Activated CD4-positive, alpha-beta memory T cell treated with anti-CD3 and anti-CD28 coated beads for 36 hours (primary cell): Measurements from ENCODE around the gene CGB5. TPM values are rescaled to one million over a fixed set of nuclear protein-coding genes. Genes with fewer than 3 reads are reported as not detected.
"Not testable (repeated sequence)": the region's sequence is repeated elsewhere in the genome, so short reads cannot be mapped to it uniquely, and the experiment has no call there.

Experiments
- CTCF ChIA-PET: fragments of 350-600 bp; sonication (Branson Sonifier 250); formaldehyde crosslinking; loops from one replicate; lab custom pipeline; 2021; ENCODE audit warnings: antibody characterized with exemption, inconsistent platforms; lab: Charles Lee
- POLR2A ChIA-PET: fragments of 350-600 bp; sonication (Branson Sonifier 250); formaldehyde crosslinking; loops from one replicate; lab custom pipeline; 2021; ENCODE audit warnings: antibody characterized with exemption; lab: Charles Lee
- DNase-seq: peaks from one replicate; pipeline ENCODE4 v3.0.0-alpha.2; 2020
- H3K27ac Mint-ChIP-seq: one replicate; pipeline ENCODE4 v1.8.0; 2021; ENCODE audit warnings: mixed read lengths
- H3K27me3 Mint-ChIP-seq: one replicate; pipeline ENCODE4 v1.8.0; 2021; ENCODE audit warnings: mixed read lengths
- H3K36me3 Mint-ChIP-seq: one replicate; pipeline ENCODE4 v1.8.0; 2021; ENCODE audit warnings: mixed read lengths
- H3K4me1 Mint-ChIP-seq: one replicate; pipeline ENCODE4 v1.8.0; 2021; ENCODE audit warnings: low read depth, mixed read lengths
- H3K4me3 Mint-ChIP-seq: one replicate; pipeline ENCODE4 v1.8.0; 2021; ENCODE audit warnings: mild to moderate bottlenecking, mixed read lengths
- H3K9me3 Mint-ChIP-seq: one replicate; pipeline ENCODE4 v1.8.0; 2021; ENCODE audit warnings: mixed read lengths
- intact Hi-C: fragments of 100-400 bp; cut with micrococcal nuclease; formaldehyde crosslinking; loops from one replicate; pipeline ENCODE4 v1.15.1; 2023
- total RNA-seq, 2 experiments: library from RNA; stranded (reverse); gene quantifications; one replicate each; pipeline ENCODE4 v1.2.3, GENCODE V29; 2021

The CGB5 gene
- total RNA-seq, 2 experiments from 2014 or later: not detected

GRCh38 chr19:49014870-49015255 lies 28.8 kb upstream of the CGB5 start:
- ChIA-PET CTCF (no interaction called here), POLR2A (no interaction called here)
- Mint-ChIP-seq H3K27ac (no peak overlapping the region), H3K27me3 (peaks cover 4% of the 10 kb centered on the region), H3K36me3 (peaks cover 7% of the 10 kb centered on the region), H3K4me3 (no peak overlapping the region), H3K9me3 (no peaks in the 10 kb centered on the region), H3K4me1 (peaks cover 20% of the 10 kb centered on the region)
- intact Hi-C loops: no loop called here
- no peak for DNase-seq

DNA sequence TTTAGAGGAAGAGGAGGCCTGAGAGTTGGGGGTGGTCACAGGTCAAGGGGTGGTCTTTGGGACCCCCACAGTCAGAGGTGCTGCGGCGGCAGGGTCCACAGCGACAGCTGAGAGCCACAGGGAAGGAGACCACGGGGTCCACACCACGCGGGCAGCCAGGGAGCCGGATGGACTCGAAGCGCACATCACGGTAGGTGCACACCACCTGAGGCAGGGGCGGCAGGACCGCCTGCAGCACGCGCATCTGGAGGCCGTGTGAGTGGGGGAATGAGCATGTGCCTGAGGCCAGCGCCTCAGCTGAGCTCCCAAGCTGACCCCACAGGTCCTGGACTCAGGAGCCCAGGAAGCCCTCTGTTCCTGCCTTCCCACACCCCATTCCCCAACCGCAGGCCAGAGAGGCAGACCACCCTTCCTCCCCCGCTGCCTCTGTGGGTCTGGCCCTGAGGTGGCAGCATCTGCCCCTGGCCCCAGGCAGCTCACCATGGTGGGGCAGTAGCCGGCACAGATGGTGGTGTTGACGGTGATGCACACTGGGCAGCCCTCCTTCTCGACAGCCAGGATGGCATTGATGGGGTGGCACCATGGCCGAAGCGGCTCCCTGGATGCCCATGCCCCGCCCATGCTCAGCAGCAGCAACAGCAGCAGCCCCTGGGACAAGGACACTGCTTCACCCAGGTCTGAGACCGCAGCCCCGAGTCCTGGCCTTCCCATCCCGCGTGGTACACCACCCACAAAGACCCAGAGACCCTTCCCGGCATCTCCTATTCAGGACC lies 27.4 kb upstream of the CGB5 start:
- intact Hi-C loops: no loop called here
- Mint-ChIP-seq H3K36me3 (peaks cover 7% of the 10 kb centered on the region), H3K27ac (no peak overlapping the region), H3K4me1 (peaks cover 30% of the 10 kb centered on the region), H3K4me3 (no peak overlapping the region), H3K9me3 (no peaks in the 10 kb centered on the region), H3K27me3 (peaks cover 4% of the 10 kb centered on the region)
- ChIA-PET POLR2A (no interaction called here), CTCF (interaction anchor here (1.0 kb wide), 1 partner anchor 23 kb away, joined by 3 read pairs; the partner anchor contains the start of genes GYS1 and RUVBL2)
- no peak for DNase-seq

GRCh38 chr19:49017041-49017665 lies 26.5 kb upstream of the CGB5 start, which contains the start of gene LHB:
Gene LHB, minus strand, starts transcription at chr19:49017091. Its CDS starts 10 bp downstream, at chr19:49017081.
- no peak within 1 kb of the TSS for H3K27ac Mint-ChIP-seq
- intact Hi-C loops: no loop called here
- DNase-seq: no peak
- peaks cover 7% of the 10 kb centered on the region for H3K36me3 Mint-ChIP-seq
- CTCF ChIA-PET: interaction anchor here (1.0 to 5.7 kb wide), 4 partner anchors 18 to 144 kb away, joined by 3 to 42 read pairs (median 6); partner anchors contain the start of gene RUVBL2
- H3K9me3 Mint-ChIP-seq: no peaks in the 10 kb centered on the region
- POLR2A ChIA-PET: interaction anchor here (1.3 to 2.3 kb wide), 2 partner anchors 17 to 23 kb away, joined by 3 to 7 read pairs; partner anchors contain the start of genes GYS1 and RUVBL2
- peaks cover 4% of the 10 kb centered on the region for H3K27me3 Mint-ChIP-seq
- H3K4me1 Mint-ChIP-seq: peaks cover 37% of the 10 kb centered on the region
- peak within 1 kb of the TSS; percentile 79 for H3K4me3 Mint-ChIP-seq

GRCh38 chr19:49017666-49018351 lies 25.8 kb upstream of the CGB5 start:
- H3K27ac Mint-ChIP-seq: no peak overlapping the region
- intact Hi-C loops: no loop called here
- CTCF ChIA-PET: interaction anchor here (1.0 to 5.7 kb wide), 5 partner anchors 14 to 143 kb away, joined by 3 to 42 read pairs (median 3); partner anchors contain the start of gene RUVBL2

DNA sequence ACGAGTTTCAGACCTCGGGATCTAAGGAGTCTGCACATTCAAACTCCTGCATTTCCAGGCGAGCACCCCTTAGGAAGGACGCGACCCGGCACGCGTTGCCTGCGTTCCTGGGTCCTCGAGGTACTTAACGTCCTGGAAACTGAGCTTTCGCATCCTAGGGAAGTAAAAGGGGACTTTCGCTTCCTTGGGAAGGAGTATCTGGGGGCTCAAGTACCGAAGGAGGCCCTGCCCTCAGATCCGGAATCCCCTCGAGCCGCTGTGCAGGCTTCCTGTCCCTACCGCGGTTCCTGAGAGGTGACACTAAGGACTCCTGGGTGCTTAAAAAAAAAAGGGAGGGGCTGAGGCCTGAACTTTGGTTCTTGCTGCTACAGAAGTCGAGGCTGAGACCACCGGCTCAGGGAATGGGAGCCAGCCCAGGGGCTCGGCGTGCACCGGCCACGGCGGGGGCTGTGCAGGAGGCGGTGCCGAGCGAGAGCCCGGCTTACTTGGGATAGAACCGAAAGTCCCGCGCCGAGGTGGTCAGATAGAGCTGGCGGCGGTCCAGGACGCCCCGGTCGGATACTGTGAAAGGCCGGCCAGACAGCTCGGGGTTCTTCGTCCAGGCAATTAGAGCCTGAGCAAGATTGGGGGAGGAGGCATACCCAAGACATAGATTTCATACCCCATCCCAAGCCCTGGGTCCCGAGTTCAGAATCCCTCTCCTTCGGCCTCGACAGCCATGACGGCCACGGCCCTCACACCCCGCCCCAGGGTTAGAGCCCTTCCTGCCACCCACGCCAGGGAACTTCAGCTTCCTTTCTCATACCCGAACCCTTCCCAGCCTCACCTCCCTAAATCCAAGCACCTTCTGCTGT lies 25.0 kb upstream of the CGB5 start:
- intact Hi-C loops, H3K9me3 Mint-ChIP-seq, H3K36me3 Mint-ChIP-seq, H3K27ac Mint-ChIP-seq, H3K27me3 Mint-ChIP-seq: not testable (repeated sequence)
- Mint-ChIP-seq H3K4me3 (peak overlapping the region; percentile 79), H3K4me1 (peaks cover 37% of the 10 kb centered on the region)
- CTCF ChIA-PET: interaction anchor here (0.8 to 5.7 kb wide), 8 partner anchors 9 to 88 kb away, joined by 3 to 42 read pairs (median 4); partner anchors contain the start of genes GYS1 and RUVBL2
- DNase-seq: peak; percentile 28
- POLR2A ChIA-PET: interaction anchor here (1.3 to 2.3 kb wide), 2 partner anchors 19 to 25 kb away, joined by 3 to 7 read pairs; partner anchors contain the start of genes GYS1 and RUVBL2

More at GRCh38 chr19:49017666-49018351, 25.8 kb upstream of the CGB5 start:
- DNase-seq: peak; percentile 74
- Mint-ChIP-seq H3K9me3 (no peaks in the 10 kb centered on the region), H3K4me3 (peak overlapping the region; percentile 79), H3K4me1 (peaks cover 37% of the 10 kb centered on the region), H3K36me3 (peaks cover 7% of the 10 kb centered on the region), H3K27me3 (peaks cover 4% of the 10 kb centered on the region)
- POLR2A ChIA-PET: interaction anchor here (0.6 to 2.3 kb wide), 3 partner anchors 8 to 24 kb away, joined by 3 to 7 read pairs (median 4); partner anchors contain the start of genes GYS1 and RUVBL2

DNA sequence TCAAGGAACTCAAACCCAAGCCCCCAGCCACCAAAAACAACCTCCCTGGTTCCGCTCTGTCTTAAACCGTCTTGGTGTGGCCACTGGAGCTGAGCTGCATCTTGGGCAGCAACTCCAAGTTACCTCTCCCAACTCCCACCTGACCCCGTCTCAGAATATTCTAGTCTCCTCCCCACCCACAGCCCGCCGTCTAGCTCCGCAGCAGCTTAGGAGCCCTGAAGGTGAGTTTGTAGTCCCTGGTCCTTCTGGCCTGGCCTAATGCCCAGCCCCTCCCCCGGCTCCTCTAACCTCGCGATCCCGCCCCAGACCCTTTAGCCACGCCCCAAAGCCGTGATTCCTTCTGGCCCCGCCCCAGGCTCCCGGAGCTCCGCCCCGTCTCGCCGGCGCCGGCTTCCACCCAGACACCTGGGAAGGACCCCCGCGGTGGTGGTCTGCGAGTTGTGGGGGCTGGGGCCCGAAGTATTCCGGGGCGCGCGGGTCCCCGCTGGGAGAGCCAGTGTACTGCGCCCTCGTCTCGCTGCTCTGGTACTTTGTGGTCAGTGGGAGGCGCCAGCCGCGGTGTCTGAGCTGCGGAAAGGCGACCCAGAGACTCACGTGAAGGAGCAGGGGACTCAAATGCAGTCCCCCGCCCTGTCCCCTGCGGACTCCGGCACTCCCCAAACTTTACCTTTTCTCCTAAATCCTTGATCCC lies 24.3 kb upstream of the CGB5 start:
- peak overlapping the region; percentile 79 for H3K4me3 Mint-ChIP-seq
- DNase-seq: peak; percentile 77
- no peak overlapping the region for H3K27ac Mint-ChIP-seq
- peaks cover 4% of the 10 kb centered on the region for H3K27me3 Mint-ChIP-seq
- H3K9me3 Mint-ChIP-seq: no peaks in the 10 kb centered on the region
- peaks cover 37% of the 10 kb centered on the region for H3K4me1 Mint-ChIP-seq
- ChIA-PET POLR2A (interaction anchor here (0.8 to 2.3 kb wide), 2 partner anchors 25 to 435 kb away, joined by 3 to 7 read pairs; partner anchors contain the start of genes GYS1 and RUVBL2), CTCF (interaction anchor here (0.6 to 5.7 kb wide), 6 partner anchors 9 to 552 kb away, joined by 4 to 42 read pairs (median 4); partner anchors contain the start of genes GYS1 and RUVBL2)
- intact Hi-C loops: no loop called here
- peaks cover 4% of the 10 kb centered on the region for H3K36me3 Mint-ChIP-seq

- H3K36me3 Mint-ChIP-seq: peaks cover 2% of the 10 kb centered on the region
- intact Hi-C loops: no loop called here
- ChIA-PET POLR2A (interaction anchor here (0.8 kb wide), 1 partner anchor 434 kb away, joined by 3 read pairs; no protein-coding TSS in a partner anchor), CTCF (interaction anchor here (5.7 kb wide), 1 partner anchor 21 kb away, joined by 42 read pairs; no protein-coding TSS in a partner anchor)
- no peak overlapping the region for H3K27ac Mint-ChIP-seq
- no peak for DNase-seq
- no peak overlapping the region for H3K4me3 Mint-ChIP-seq
- H3K9me3 Mint-ChIP-seq: no peaks in the 10 kb centered on the region
- peaks cover 37% of the 10 kb centered on the region for H3K4me1 Mint-ChIP-seq
- peaks cover 4% of the 10 kb centered on the region for H3K27me3 Mint-ChIP-seq
These were observed 23.3 kb upstream of the CGB5 start for GRCh38 chr19:49020342-49020741.

DNA sequence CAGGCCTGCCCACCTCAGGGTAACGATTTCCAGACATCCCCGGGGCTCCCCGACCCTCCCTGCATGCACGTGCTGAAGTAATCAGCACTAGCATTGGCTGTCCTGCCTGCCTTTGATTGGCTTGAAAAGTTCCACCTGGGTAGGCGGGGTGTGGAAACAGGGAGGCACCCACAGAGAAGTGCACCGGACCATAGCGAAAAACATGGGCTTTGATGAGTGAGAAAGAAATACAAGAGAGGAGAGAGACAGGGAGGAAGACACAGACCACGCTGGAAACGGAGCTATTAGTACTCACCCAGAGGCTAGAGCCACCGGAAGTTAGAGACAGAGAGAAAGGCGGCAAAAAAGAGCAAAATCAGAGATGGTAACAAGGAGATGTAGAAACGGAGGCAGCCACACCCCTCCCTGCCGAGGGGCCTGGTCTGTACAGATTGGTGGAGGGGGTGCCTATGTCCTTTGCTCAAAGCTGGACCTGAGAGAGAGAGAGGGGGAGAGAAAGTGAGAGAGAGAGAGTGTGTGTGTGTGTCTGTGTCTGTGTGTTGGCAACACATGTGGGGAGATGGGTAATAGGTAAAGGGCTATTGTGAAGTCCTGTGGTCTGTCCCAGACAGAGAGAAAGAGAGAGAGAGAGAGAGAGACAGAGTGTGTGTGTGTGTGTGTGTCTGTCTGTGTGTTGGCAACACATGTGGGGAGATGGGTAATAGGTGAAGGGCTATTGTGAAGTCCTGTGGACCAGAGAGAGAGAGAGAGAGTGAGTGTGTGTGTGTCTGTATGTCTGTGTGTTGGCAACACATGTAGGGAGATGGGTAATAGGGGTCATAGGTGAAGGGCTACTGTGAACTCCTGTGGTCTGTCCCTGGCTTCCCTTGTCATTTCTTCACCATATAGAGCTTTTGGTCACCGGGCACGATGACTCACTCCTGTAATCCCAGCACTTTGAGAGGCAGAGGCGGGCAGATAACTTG lies 22.4 kb upstream of the CGB5 start:
- Mint-ChIP-seq H3K4me1 (peaks cover 37% of the 10 kb centered on the region), H3K27me3 (peaks cover 4% of the 10 kb centered on the region), H3K36me3 (no peaks in the 10 kb centered on the region), H3K9me3 (no peaks in the 10 kb centered on the region), H3K4me3 (no peak overlapping the region), H3K27ac (no peak overlapping the region)
- CTCF ChIA-PET: interaction anchor here (0.6 to 5.7 kb wide), 3 partner anchors 22 to 1505 kb away, joined by 3 to 42 read pairs (median 3); no protein-coding TSS in a partner anchor
- intact Hi-C loops: no loop called here
- POLR2A ChIA-PET: no interaction called here
- DNase-seq: peak; percentile 39

DNA sequence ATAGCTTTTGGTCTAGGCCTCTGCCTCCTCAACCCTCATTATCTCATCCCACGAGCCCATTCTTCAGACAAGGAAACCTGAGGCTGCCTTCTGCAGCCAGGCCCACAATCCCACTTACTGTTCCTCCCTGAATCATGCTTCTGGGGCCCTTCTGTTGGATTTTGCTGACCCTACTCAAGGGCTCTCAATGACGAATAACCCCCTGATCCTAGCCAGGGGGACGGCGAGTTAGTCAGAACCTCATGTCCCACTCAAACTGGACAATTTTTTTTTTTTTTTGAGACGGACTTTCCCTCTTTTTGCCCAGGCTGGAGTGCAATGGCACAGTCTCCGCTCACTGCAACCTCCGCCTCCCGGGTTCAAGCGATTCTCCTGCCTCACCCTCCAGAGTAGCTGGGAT lies 21.5 kb upstream of the CGB5 start:
- ChIA-PET CTCF (interaction anchor here (0.6 to 5.7 kb wide), 2 partner anchors 23 to 1506 kb away, joined by 3 to 42 read pairs; no protein-coding TSS in a partner anchor), POLR2A (no interaction called here)
- Mint-ChIP-seq H3K9me3 (no peaks in the 10 kb centered on the region), H3K4me1 (peaks cover 36% of the 10 kb centered on the region), H3K27me3 (peaks cover 4% of the 10 kb centered on the region), H3K36me3 (no peaks in the 10 kb centered on the region), H3K27ac (no peak overlapping the region), H3K4me3 (no peak overlapping the region)
- DNase-seq: no peak
- intact Hi-C loops: no loop called here
